ENCODE results near the gene LAMTOR4.

DNA sequence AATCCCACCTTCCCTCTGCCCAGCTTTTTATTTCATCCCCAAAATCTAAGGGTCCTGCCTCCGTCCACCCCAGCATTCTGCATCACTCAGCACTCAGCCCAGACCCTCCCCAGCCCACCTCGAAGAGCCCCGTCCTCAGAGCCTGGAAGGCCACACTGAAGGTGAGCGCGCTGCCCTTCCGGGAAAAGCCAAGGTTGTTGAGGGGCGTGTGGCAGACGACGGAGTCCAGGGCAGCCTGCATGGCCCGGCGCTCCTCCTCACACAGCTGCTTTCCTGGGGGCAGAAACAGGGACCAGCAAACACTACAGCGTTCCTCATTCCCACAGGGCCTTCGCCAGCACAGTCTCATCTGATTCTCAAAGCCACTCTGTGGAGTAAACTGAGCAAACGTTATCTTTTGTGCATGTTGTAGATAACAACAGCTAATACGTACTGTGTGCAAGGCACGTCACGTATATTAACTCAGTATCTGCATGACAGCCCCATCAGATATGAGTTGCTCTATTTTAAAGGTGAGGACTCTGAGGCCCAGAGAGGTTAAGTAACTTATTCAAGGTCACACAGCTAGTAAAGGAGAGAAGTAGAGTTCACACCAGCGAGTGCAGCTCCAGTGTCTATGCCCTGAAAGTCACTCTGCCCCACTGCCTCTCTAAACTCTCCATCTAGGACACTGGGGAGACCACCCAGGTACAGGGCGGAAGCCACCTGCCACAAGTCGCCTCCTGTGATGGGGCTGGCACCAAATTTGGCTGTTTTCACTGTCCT lies 7.0 kb downstream of the LAMTOR4 start:
- TF ChIP-seq SUZ12 (IDR thresholded peaks at IDR 0.05; ENCODE audit: extremely low read depth, insufficient read depth, insufficient read length) (no peak), ZNF274 (IDR thresholded peaks at IDR 0.05; ENCODE audit: low read depth, low read length) (no peak), YY1 (IDR thresholded peaks at IDR 0.05; ENCODE audit: insufficient read depth, insufficient read length) (no peak)
